Liver (tissue), 9 donors: ENCODE results near the gene ASB2. TPM values are rescaled to one million over a fixed set of nuclear protein-coding genes. Genes with fewer than 3 reads are reported as not detected.

Experiments used
- DNase-seq: peaks from one replicate; pipeline ENCODE4 v3.0.0-alpha.2; 2017; ENCODE audit warnings: low spot score
- H3K27ac ChIP-seq, 2 donors: one replicate each; pipeline ENCODE4 v1.7.0; 2013; ENCODE audit warnings: inconsistent platforms in 2 of 2, low read length in 2 of 2, control low read depth in 1 of 2, low read depth in 1 of 2, mild to moderate bottlenecking in 1 of 2
- H3K27me3 ChIP-seq, 4 donors: one replicate each; pipeline versions ENCODE4 v1.6.1 to v1.7.0; 2013; ENCODE audit warnings: low read length in 3 of 4, inconsistent platforms in 1 of 4, mild to moderate bottlenecking in 1 of 4, moderate library complexity in 1 of 4; ENCODE audit not compliant: control insufficient read depth in 4 of 4, insufficient read depth in 4 of 4
- H3K36me3 ChIP-seq, 4 donors: one replicate each; pipeline versions ENCODE4 v1.6.1 to v1.7.0; 2013; ENCODE audit warnings: low read length in 3 of 4, mild to moderate bottlenecking in 3 of 4, low read depth in 1 of 4, moderate library complexity in 1 of 4; ENCODE audit not compliant: control insufficient read depth in 4 of 4, insufficient read depth in 3 of 4
- H3K4me1 ChIP-seq, 4 donors: one replicate each; pipeline versions ENCODE4 v1.6.1 to v1.7.0; 2013; ENCODE audit warnings: low read length in 3 of 4, mild to moderate bottlenecking in 3 of 4, moderate library complexity in 1 of 4; ENCODE audit not compliant: control insufficient read depth in 4 of 4, insufficient read depth in 4 of 4
- H3K4me3 ChIP-seq, 3 donors: one replicate each; pipeline versions ENCODE4 v1.6.1 to v1.7.0; 2013; ENCODE audit warnings: low read length in 3 of 3, control low read depth in 1 of 3, low read depth in 1 of 3, mild to moderate bottlenecking in 1 of 3
- H3K9ac ChIP-seq, 2 donors: one replicate each; pipeline ENCODE4 v1.7.0; 2013; ENCODE audit warnings: low read length in 2 of 2, mild to moderate bottlenecking in 2 of 2, moderate library complexity in 2 of 2, control low read depth in 1 of 2, low read depth in 1 of 2
- H3K9me3 ChIP-seq, 4 donors: one replicate each; pipeline versions ENCODE4 v1.6.1 to v1.7.0; 2013; ENCODE audit warnings: low read length in 3 of 4; ENCODE audit not compliant: control insufficient read depth in 4 of 4
- ATF3 ChIP-seq: IDR thresholded peaks from 2 replicates; pipeline ENCODE4 v1.6.1; 2016; ENCODE audit warnings: antibody characterized with exemption
- CTCF ChIP-seq: fragments of 150-350 bp; IDR thresholded peaks from 2 replicates; pipeline ENCODE4 v1.5.1; 2017; ENCODE audit warnings: improper control_type of control experiment, low read depth, low read length; ENCODE audit not compliant: missing input control
- FOXA1 ChIP-seq: IDR thresholded peaks from 2 replicates; pipeline ENCODE4 v1.6.1; 2016; ENCODE audit warnings: antibody characterized with exemption
- FOXA2 ChIP-seq: IDR thresholded peaks from 2 replicates; pipeline ENCODE4 v1.6.1; 2016; ENCODE audit warnings: antibody characterized with exemption
- GABPA ChIP-seq, 2 donors: IDR thresholded peaks in 1 of 2; conservative IDR thresholded peaks in 1 of 2; 2 replicates each; pipeline ENCODE4 v1.6.1; 2016; ENCODE audit warnings: antibody characterized with exemption in 2 of 2, mild to moderate bottlenecking in 1 of 2, moderate library complexity in 1 of 2
- HNF4A ChIP-seq, 2 donors: conservative IDR thresholded peaks; 2 replicates each; pipeline ENCODE4 v1.6.1; 2016; ENCODE audit warnings: antibody characterized with exemption in 2 of 2, mild to moderate bottlenecking in 2 of 2
- HNF4G ChIP-seq: IDR thresholded peaks from 2 replicates; pipeline ENCODE4 v1.6.1; 2016; ENCODE audit warnings: antibody characterized with exemption
- JUND ChIP-seq, 2 donors: IDR thresholded peaks; 2 replicates each; pipeline ENCODE4 v1.6.1; 2016; ENCODE audit warnings: antibody characterized with exemption in 2 of 2
- MAX ChIP-seq: IDR thresholded peaks from 2 replicates; pipeline ENCODE4 v1.6.1; 2016; ENCODE audit warnings: antibody characterized with exemption
- NR2F2 ChIP-seq: IDR thresholded peaks from 2 replicates; pipeline ENCODE4 v1.6.1; 2016; ENCODE audit warnings: antibody characterized with exemption
- RAD21 ChIP-seq, 2 donors: IDR thresholded peaks; 2 replicates each; pipeline ENCODE4 v1.6.1; 2016; ENCODE audit warnings: antibody characterized with exemption in 2 of 2, mild to moderate bottlenecking in 2 of 2
- REST ChIP-seq: IDR thresholded peaks from 2 replicates; pipeline ENCODE4 v1.6.1; 2016; ENCODE audit warnings: antibody characterized with exemption, mild to moderate bottlenecking
- RXRA ChIP-seq, 2 donors: IDR thresholded peaks; 2 replicates each; pipeline ENCODE4 v1.6.1; 2017 to 2018; ENCODE audit warnings: antibody characterized with exemption in 2 of 2, mild to moderate bottlenecking in 1 of 2
- TAF1 ChIP-seq: conservative IDR thresholded peaks from 2 replicates; pipeline ENCODE4 v1.6.1; 2016; ENCODE audit warnings: antibody characterized with exemption, mild to moderate bottlenecking
- YY1 ChIP-seq: IDR thresholded peaks from 2 replicates; pipeline ENCODE4 v1.6.1; 2016; ENCODE audit warnings: antibody characterized with exemption, mild to moderate bottlenecking
- ZBTB33 ChIP-seq: IDR thresholded peaks from 2 replicates; pipeline ENCODE4 v1.6.1; 2016; ENCODE audit warnings: antibody characterized with exemption
- WGBS: extraction: QIAGEN DNeasy Blood & Tissue Kit; methylation state at CpG from one replicate; pipeline ENCODE4 v1.1.7; 2013; 5-methylcytosine and 5-hydroxymethylcytosine counted together
- polyA plus RNA-seq, 2 donors: library from polyadenylated mRNA; stranded (reverse) in 1 of 2; unstranded in 1 of 2; fragments of 200-250 nt in 1 of 2; fragments of >200 nt in 1 of 2; fragmentation: Nextera tagmentation in 1 of 2; extraction: Ambion mirVana in 1 of 2; gene quantifications; one replicate each; pipeline versions ENCODE4 v1.2.1 to v1.2.3, GENCODE V29; 2013 to 2015
- total RNA-seq, 2 donors: library from RNA; depleted of rRNA; stranded (reverse); fragments of >200 nt; gene quantifications; one replicate each; pipeline ENCODE4 v1.2.3, GENCODE V29; 2014
- donor health status: healthy.
- donor health status: healthy.
- donor health status: healthy.
- donor health status: healthy.
- donor health status: healthy.

The ASB2 gene
- total and polyA plus RNA-seq, 4 donors = 0.18 to 0.56 (median 0.38) TPM

GRCh38 chr14:93997916-93998870 is 21.8 kb upstream of the ASB2 start:
- WGBS = 82% methylated on average over 17 of the region's 17 CpGs
- Histone ChIP-seq H3K9me3 (no peaks in the 10 kb centered on the region), H3K9ac (no peak overlapping the region), H3K36me3 (no peaks in the 10 kb centered on the region), H3K27ac (no peak overlapping the region), H3K27me3 (no peaks in the 10 kb centered on the region), H3K4me3 (no peak overlapping the region), H3K4me1 (no peaks in the 10 kb centered on the region)
- no peak for DNase-seq
- TF ChIP-seq GABPA (IDR thresholded peaks at IDR 0.05 in 1 of 2, conservative IDR thresholded peaks at IDR 0.05 in 1 of 2) (no peak), RAD21 (IDR thresholded peaks at IDR 0.05) (no peak), ATF3 (no peak), CTCF (no peak), FOXA2 (no peak), JUND (IDR thresholded peaks at IDR 0.05) (no peak), TAF1 (no peak), FOXA1 (no peak)

GRCh38 chr14:93997082-93997481 is 20.7 kb upstream of the ASB2 start, which contains the start of gene CCDC197:
TSS of gene CCDC197 (plus strand) at chr14:93997301. CDS start at chr14:93998132, 831 bp downstream.
- Histone ChIP-seq H3K36me3 (no peaks in the 10 kb centered on the region), H3K27me3 (no peaks in the 10 kb centered on the region), H3K27ac (no peak within 1 kb of the TSS), H3K9ac (no peak within 1 kb of the TSS), H3K4me3 (no peak within 1 kb of the TSS), H3K4me1 (no peaks in the 10 kb centered on the region), H3K9me3 (no peaks in the 10 kb centered on the region)
- TF ChIP-seq CTCF (no peak), ATF3 (no peak), RXRA (IDR thresholded peaks at IDR 0.05) (no peak), GABPA (IDR thresholded peaks at IDR 0.05 in 1 of 2, conservative IDR thresholded peaks at IDR 0.05 in 1 of 2) (no peak), HNF4G (no peak), TAF1 (no peak), NR2F2 (no peak), JUND (IDR thresholded peaks at IDR 0.05) (no peak), YY1 (no peak), FOXA2 (no peak), HNF4A (conservative IDR thresholded peaks at IDR 0.05) (no peak), ZBTB33 (no peak), RAD21 (IDR thresholded peaks at IDR 0.05) (no peak), REST (no peak), MAX (no peak), FOXA1 (no peak)
- WGBS = 58% methylated on average over 1 of the region's 1 CpG
- DNase-seq = no peak
